GM18526 (cell line): ENCODE measurements around the gene PLCD4.

Source experiments
- POLR2A ChIP-seq: IDR thresholded peaks from 3 replicates; pipeline ENCODE4 v1.6.1; 2011; ENCODE audit not compliant: insufficient read length; ENCODE audit errors: extremely low read depth

Gene PLCD4

DNA sequence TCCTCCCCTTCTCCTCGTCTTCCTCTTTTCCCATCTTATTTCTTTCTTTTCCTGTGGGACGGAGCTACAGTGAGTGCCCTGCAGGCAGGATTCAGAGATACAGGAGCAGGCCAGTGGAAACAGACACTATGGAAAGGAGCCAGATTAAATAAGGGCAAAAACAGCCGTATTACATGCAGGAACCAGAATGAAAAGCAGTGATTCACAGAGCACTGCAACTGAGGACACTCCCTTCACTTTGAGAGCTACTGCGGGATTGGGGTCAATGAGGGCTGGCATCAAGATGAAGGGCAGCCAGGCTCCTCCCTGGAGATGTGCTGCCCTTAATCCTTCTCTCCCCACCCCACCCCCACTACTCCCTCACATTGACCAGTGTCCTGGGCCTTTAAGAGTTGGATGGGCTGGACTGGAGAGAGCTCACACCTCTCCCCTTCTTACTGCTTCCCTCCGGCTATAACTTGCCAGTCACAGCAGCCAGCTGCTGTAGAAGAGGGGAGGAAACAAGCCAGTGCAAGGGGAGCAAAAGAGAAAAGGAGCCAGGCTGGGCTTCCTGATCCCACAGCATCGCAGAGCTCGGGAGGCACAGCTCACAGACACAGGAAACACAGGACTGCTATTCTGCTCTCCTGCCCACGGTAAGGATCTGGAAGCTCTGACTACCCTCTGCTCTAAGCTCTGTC lies at the start of gene PLCD4:
Gene PLCD4, plus strand, starts transcription at position 464 of the 680 bp plus-strand sequence. CDS start 7,841 bp downstream, outside the sequence.
- no peak for TF ChIP-seq POLR2A

DNA sequence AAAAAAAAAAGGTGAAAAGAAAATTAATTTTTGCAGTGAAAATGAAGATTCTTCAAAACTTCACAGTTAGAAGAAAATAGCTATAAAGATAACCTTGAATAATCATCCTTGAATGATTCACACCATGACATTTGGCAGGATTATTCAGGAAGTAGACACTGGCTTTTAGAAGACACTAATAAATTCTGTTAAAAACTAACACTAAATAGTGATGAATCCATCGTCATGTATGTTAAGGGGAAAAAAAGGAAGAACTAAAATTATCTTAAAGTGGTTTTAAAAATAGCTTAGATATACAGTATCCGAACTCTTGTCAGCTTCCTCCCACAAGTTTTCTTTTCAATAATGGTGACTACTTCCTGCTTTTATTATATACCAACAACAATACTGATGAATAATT lies 49.8 kb upstream of the PLCD4 start:
- no peak for TF ChIP-seq POLR2A

- TF ChIP-seq POLR2A: no peak
Measured at GRCh38 chr2:218558986-218559385, 48.7 kb upstream of the PLCD4 start.

- no peak for TF ChIP-seq POLR2A
Measured at GRCh38 chr2:218564056-218564455, 43.6 kb upstream of the PLCD4 start.

DNA sequence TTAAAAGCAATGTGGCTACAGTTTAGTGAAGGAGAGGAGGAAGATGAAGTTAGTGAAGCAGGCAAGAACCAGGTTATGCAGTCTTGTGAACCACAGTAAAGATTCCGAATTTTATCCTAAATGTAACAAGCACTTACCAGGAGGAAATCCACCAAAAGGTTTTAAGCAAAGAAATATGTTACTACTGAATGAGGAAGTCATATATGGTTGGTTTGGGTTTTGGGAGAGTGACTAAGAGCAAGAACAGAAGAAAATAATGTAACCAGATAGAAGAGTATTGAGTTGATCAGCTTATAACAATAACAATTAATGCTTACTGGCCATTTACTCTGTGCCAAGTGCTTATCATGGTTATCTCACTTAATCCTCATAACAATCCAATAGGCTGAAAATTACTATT lies 41.4 kb upstream of the PLCD4 start:
- no peak for TF ChIP-seq POLR2A

DNA sequence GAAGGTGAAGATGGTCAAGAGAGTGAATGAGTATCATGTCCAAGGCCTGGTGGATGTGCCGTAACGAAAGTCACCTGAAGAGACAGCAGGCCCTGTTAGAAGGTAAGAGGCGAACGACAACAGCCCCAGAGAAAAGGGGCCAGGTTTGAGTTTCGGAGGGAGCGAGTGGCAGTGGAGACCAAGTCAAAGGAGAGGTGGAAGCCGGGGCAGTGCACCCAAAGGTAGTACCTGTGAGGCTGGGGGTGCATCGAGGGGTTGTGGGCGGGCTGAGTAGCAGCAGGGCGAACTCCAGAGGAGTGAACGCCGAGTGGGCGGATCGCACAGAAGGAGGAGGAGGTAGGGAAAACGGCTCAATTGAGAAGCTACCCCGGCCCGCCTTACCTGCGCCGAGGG lies 39.9 kb upstream of the PLCD4 start:
- TF ChIP-seq POLR2A: no peak

DNA sequence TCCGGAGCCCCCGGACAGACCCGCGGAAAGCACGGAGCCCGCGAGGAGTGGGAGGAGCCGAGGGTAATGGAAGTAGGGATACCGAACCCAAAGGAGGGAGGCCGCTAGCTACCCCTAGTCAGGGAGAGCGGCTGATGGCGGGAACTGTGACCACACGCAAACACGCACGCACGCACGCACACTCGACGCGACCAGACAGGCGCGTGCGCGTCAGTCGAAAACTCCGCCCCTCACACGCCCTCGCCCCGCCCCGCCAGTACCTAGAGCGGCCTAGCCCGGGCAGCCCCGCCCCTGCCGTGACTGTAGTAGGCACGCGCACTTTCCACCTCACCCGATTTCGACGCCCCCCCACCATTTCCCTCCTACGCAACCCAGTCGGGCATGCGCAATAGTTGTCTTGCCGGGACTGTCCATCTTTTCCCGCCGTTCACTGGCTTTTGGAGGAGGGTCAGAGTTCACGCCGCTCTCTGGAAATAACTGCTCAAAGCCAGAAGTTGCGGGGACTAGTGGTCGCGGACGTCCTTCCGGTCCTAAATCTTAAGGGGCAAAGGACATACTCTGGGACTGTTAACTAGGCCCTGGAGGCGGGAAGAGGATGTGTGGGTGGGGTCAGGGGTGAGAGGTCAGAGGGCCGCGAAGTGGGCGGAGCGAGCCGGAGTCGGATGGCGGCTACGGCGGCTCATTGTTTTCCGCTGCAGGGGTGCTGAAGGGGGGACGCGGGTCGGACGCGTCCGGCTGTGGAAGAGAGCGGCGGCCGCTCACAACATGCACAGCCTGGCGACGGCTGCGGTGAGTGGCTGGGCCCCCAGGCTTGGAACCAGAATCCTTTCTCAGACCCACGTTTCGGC lies 39.3 kb upstream of the PLCD4 start, which contains the start of the genes CNOT9 and USP37:
Gene CNOT9, plus strand, starts transcription at position 650 of the 848 bp plus-strand sequence. Its CDS starts 116 bp downstream, at position 766.
Gene USP37, minus strand, starts transcription at position 162 of the 848 bp plus-strand sequence. CDS start 9,698 bp downstream, outside the sequence.
- TF ChIP-seq POLR2A: peak; percentile 82

DNA sequence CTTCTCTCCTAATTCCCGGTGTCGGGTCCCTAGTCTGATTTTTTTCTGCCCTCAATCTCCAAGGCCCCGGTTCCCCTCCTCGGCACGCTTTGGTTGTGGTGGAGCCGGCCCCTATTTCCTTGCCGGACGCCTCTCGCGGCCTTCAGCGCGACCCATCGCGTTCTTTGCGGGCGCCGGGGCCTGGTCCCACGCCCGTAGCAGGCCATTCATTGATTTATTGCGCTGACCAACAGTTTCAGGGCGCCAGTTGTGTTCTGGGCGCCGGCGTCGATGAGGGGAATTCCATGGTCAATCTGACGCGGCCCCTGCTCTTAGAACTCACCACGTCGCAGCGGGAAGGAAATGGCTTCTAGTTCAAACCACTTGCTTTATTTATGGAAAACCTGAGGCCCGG lies 38.7 kb upstream of the PLCD4 start:
- TF ChIP-seq POLR2A: peak; percentile 19

GRCh38 chr2:218569661-218570500 lies 37.8 kb upstream of the PLCD4 start:
- no peak for TF ChIP-seq POLR2A

- no peak for TF ChIP-seq POLR2A
Measured at GRCh38 chr2:218570850-218571249, 36.8 kb upstream of the PLCD4 start.

DNA sequence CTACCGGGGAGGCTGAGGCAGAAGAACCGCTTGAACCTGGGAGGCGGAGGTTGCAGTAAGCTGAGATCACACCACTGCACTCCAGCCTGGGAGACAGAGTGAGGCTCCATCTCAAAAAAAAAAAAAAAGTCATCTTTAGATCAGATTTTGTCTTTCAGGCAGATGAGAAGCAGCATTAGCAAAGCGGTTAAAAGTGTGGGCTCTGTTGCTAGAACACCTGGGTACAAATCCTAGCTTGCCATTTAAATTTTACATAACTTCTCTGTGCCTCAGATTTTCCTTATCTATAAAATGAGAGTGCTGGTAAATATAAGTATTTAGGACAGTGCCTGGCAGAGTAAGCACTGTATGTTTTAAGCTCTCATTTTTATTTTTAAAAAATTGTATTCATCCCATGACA lies 30.8 kb upstream of the PLCD4 start:
- TF ChIP-seq POLR2A: no peak

GRCh38 chr2:218577482-218578220 lies 30.0 kb upstream of the PLCD4 start:
- TF ChIP-seq POLR2A: no peak

- no peak for TF ChIP-seq POLR2A
Measured at GRCh38 chr2:218578272-218578877, 29.3 kb upstream of the PLCD4 start.

DNA sequence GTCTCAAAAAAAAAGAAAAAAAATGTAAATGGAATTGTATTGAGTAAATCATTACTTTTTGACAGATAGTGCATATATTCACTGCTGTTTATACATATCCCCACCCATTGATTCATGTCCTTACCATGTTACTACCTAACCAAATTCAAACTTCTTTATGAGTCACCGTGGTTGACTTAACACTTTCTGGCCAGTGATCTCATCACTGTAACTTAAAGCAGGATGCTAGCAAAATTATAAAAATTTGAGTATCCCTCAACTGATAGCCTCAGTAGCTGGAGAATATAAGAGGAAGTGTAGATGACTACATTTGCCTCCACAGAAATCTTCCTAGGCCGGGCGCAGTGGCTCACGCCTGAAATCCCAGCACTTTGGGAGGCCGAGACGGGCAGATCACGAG lies 25.6 kb upstream of the PLCD4 start:
- TF ChIP-seq POLR2A: no peak
